ENCODE measurements around the gene OVCA2.
A peak's percentile ranks its signal among the peaks of the same experiment; 100 is the strongest.

The OVCA2 gene

GRCh38 chr17:2065949-2066400 is 24.2 kb downstream of the OVCA2 start:
- DNase-seq (ENCODE audit: low spot score): no peak

- DNase-seq (ENCODE audit: low spot score): no peak
Observed at GRCh38 chr17:2067048-2067561, 25.3 kb downstream of the OVCA2 start.

- DNase-seq (ENCODE audit: low spot score): no peak
Observed at GRCh38 chr17:2067608-2068024, 25.8 kb downstream of the OVCA2 start.

GRCh38 chr17:2068031-2068518 is 26.3 kb downstream of the OVCA2 start:
- no peak for DNase-seq (ENCODE audit: low spot score)

- DNase-seq (ENCODE audit: low spot score): peak; percentile 81
Observed at GRCh38 chr17:2068519-2069051, 26.8 kb downstream of the OVCA2 start.

- no peak for DNase-seq (ENCODE audit: low spot score)
Observed at GRCh38 chr17:2070241-2071023, 28.6 kb downstream of the OVCA2 start.

GRCh38 chr17:2071024-2071385 is 29.2 kb downstream of the OVCA2 start:
- no peak for DNase-seq (ENCODE audit: low spot score)

GRCh38 chr17:2071455-2072281 is 29.8 kb downstream of the OVCA2 start:
- no peak for DNase-seq (ENCODE audit: low spot score)

- DNase-seq (ENCODE audit: low spot score): no peak
Observed at GRCh38 chr17:2074919-2075318, 33.1 kb downstream of the OVCA2 start.

- no peak for DNase-seq (ENCODE audit: low spot score)
Observed at GRCh38 chr17:2075336-2076086, 33.7 kb downstream of the OVCA2 start.

- DNase-seq (ENCODE audit: low spot score): no peak
Observed at GRCh38 chr17:2076087-2076984, 34.5 kb downstream of the OVCA2 start.

- DNase-seq (ENCODE audit: low spot score): no peak
Observed at GRCh38 chr17:2077040-2077439, 35.2 kb downstream of the OVCA2 start.

GRCh38 chr17:2081564-2081963 is 39.7 kb downstream of the OVCA2 start:
- DNase-seq (ENCODE audit: low spot score): no peak

GRCh38 chr17:2082003-2082781 is 40.4 kb downstream of the OVCA2 start:
- DNase-seq (ENCODE audit: low spot score): no peak

GRCh38 chr17:2083613-2084035 is 41.8 kb downstream of the OVCA2 start:
- DNase-seq (ENCODE audit: low spot score): no peak

GRCh38 chr17:2084036-2084765 is 42.4 kb downstream of the OVCA2 start:
- no peak for DNase-seq (ENCODE audit: low spot score)

- DNase-seq (ENCODE audit: low spot score): no peak
Observed at GRCh38 chr17:2084766-2085647, 43.2 kb downstream of the OVCA2 start.

- no peak for DNase-seq (ENCODE audit: low spot score)
Observed at GRCh38 chr17:2085648-2085949, 43.8 kb downstream of the OVCA2 start.

All from cerebellar cortex (tissue), 1 donor.